Measurements from ENCODE around the gene TMEM270. TPM values are rescaled to one million over a fixed set of nuclear protein-coding genes. Genes with fewer than 3 reads are reported as not detected.

The TMEM270 gene
- total and polyA plus RNA-seq, 2 of the 8 experiments (the other 6 are each of a cell fraction or from before 2014, with no cell fraction given) = 0.26 TPM; not detected in 1

DNA sequence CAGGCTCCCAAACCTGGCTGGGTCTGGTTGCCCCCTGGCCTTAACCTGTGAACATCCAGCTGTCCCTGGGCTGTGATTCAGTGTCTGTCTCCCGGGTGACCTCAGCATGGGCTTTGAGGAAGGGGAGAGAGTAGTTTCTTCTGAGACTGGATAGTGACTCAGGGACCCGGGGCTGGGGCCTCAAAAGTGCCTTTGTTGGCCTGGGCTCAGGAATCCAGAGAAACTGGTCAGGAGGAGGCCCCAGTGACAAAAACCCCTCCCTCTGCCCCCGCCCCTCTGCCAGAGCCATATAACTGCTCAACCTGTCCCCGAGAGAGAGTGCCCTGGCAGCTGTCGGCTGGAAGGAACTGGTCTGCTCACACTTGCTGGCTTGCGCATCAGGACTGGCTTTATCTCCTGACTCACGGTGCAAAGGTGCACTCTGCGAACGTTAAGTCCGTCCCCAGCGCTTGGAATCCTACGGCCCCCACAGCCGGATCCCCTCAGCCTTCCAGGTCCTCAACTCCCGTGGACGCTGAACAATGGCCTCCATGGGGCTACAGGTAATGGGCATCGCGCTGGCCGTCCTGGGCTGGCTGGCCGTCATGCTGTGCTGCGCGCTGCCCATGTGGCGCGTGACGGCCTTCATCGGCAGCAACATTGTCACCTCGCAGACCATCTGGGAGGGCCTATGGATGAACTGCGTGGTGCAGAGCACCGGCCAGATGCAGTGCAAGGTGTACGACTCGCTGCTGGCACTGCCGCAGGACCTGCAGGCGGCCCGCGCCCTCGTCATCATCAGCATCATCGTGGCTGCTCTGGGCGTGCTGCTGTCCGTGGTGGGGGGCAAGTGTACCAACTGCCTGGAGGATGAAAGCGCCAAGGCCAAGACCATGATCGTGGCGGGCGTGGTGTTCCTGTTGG, 30.0 kb upstream of the TMEM270 start, which contains the start of gene CLDN4 (continued):
- TF ChIP-seq MAFK (IDR thresholded peaks at IDR 0.05; ENCODE audit: low read depth, low read length) (0 out of 2 replicates have a peak, but pooled peaks have one; percentile 17), SP1 (IDR thresholded peaks at IDR 0.05; ENCODE audit: low read depth, low read length) (peak; percentile 88), SP4 (IDR thresholded peaks at IDR 0.05; ENCODE audit: low read length) (0 out of 2 replicates have a peak, but pooled peaks have one; percentile 24), TEAD4 (IDR thresholded peaks at IDR 0.05; ENCODE audit: low read depth, low read length) (0 out of 2 replicates have a peak, but pooled peaks have one; percentile 19), POLR2A (IDR thresholded peaks at IDR 0.05; ENCODE audit: control extremely low read depth in 1 of 2, low read depth in 2 of 2, low read length in 2 of 2) (peak in 1 of 2 experiments; percentile 91; a peak in 2 of 3 replicates), ASH2L (IDR thresholded peaks at IDR 0.05; ENCODE audit: low read length) (peak; percentile 66), POLR2AphosphoS5 (IDR thresholded peaks at IDR 0.05; ENCODE audit: low read depth, low read length) (peak; percentile 97), TBP (IDR thresholded peaks at IDR 0.05; ENCODE audit: low read depth, low read length) (peak; percentile 89), CHD1 (IDR thresholded peaks at IDR 0.05; ENCODE audit: low read depth, low read length) (no peak), CREB1 (IDR thresholded peaks at IDR 0.05) (peak; percentile 39), RBBP5 (IDR thresholded peaks at IDR 0.05; ENCODE audit: borderline replicate concordance, low read depth, low read length) (peak; percentile 72; the same call in 1 of the 2 replicates), YY1 (IDR thresholded peaks at IDR 0.05; ENCODE audit: low read depth, low read length) (0 out of 2 replicates have a peak, but pooled peaks have one; percentile 9)
